RPMI8226 (cell line): ENCODE data around the gene OR51F1.
"Not testable (repeated sequence)": the region's sequence is repeated elsewhere in the genome, so short reads cannot be mapped to it uniquely, and the experiment has no call there.

ENCODE experiments used
- DNase-seq: peaks from one replicate; pipeline ENCODE4 v3.0.0-alpha.2; 2015

OR51F1 gene

GRCh38 chr11:4769838-4770237, at the start of gene OR51F1:
Gene OR51F1 (minus strand): TSS chr11:4769938. CDS start chr11:4769938, 0 bp downstream.
- DNase-seq: no peak

GRCh38 chr11:4809246-4809645, 39.5 kb upstream of the OR51F1 start:
- DNase-seq: no peak

- no peak for DNase-seq
These were observed 38.7 kb upstream of the OR51F1 start for GRCh38 chr11:4808476-4808875.

- DNase-seq: no peak
These were observed 34.5 kb upstream of the OR51F1 start, which contains the start of gene OR52R1 for GRCh38 chr11:4804280-4804679. Gene OR52R1 (minus strand): TSS chr11:4804380. CDS start chr11:4804380, 0 bp downstream.

GRCh38 chr11:4801316-4801715, 31.6 kb upstream of the OR51F1 start:
- not testable (repeated sequence) for DNase-seq

- no peak for DNase-seq
These were observed 28.9 kb upstream of the OR51F1 start for GRCh38 chr11:4798427-4799183.

GRCh38 chr11:4797206-4797605, 27.5 kb upstream of the OR51F1 start:
- DNase-seq: no peak

- DNase-seq: no peak
These were observed 12.7 kb upstream of the OR51F1 start for GRCh38 chr11:4782454-4782853.

- DNase-seq: no peak
These were observed 1.6 kb downstream of the OR51F1 start for GRCh38 chr11:4768094-4768493.

- no peak for DNase-seq
These were observed 3.2 kb downstream of the OR51F1 start for GRCh38 chr11:4766420-4767043.

- DNase-seq: no peak
These were observed 6.6 kb downstream of the OR51F1 start for GRCh38 chr11:4763096-4763495.

- DNase-seq: no peak
These were observed 18.5 kb downstream of the OR51F1 start for GRCh38 chr11:4751201-4751600.

GRCh38 chr11:4748438-4748837, 21.3 kb downstream of the OR51F1 start:
- no peak for DNase-seq

GRCh38 chr11:4740735-4741134, 29.0 kb downstream of the OR51F1 start:
- DNase-seq: no peak

GRCh38 chr11:4727171-4727570, 42.6 kb downstream of the OR51F1 start:
- DNase-seq: no peak

GRCh38 chr11:4722616-4723534, 46.9 kb downstream of the OR51F1 start:
- DNase-seq: not testable (repeated sequence)
